C4-2B (cell line): Measurements from ENCODE around the gene C19orf85.

Source experiments
- H3K27ac ChIP-seq: fragments of 450-650 bp; 2 replicates; pipeline ENCODE4 v1.5.1; 2017
- ZFX ChIP-seq: fragments of 450-650 bp; IDR thresholded peaks from 2 replicates; pipeline ENCODE4 v1.6.1; 2017
- TF ChIP-seq, protein P1 (sequence below): fragments of 450-650 bp; conservative IDR thresholded peaks from 2 replicates; pipeline ENCODE4 v1.5.1; 2017; ENCODE audit warnings: mild to moderate bottlenecking

Gene C19orf85

DNA sequence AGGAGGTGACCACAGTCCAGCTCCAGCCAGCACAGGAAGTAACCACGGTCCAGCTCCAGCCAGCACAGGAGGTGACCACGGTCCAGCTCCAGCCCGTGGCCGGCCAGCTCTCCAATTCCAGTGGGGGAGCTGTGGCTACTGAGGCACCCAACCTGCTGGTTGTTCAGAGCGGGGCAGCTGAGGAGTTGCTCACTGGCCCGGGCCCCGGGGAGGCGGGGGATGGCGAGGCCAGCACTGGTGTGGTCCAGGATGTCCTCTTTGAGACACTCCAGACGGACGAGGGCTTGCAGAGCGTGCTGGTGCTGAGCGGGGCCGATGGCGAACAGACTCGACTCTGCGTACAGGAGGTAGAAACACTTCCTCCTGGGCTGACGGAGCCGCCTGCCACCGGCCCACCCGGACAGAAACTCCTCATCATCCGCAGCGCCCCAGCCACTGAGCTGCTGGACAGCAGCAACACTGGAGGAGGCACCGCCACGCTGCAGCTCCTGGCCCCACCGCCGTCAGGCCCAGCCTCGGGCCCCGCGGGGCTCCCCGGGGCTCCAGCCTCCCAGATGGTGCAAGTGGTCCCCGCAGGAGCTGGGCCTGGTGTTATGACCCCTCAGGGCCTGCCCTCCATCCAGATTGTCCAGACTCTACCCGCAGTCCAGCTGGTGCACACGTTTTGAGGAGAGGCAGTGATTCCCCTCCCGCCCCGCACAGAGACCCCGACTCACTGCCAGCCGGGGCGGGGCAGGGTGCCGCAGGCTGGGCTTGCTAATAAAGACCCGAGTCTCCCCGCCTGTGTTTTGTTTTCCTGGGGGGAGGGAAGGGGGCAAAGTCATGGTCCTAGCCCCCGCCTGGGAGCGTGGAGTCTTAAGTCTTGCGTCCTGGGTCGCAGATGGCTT lies 19.4 kb upstream of the C19orf85 start:
- TF ChIP-seq, protein P1, sequence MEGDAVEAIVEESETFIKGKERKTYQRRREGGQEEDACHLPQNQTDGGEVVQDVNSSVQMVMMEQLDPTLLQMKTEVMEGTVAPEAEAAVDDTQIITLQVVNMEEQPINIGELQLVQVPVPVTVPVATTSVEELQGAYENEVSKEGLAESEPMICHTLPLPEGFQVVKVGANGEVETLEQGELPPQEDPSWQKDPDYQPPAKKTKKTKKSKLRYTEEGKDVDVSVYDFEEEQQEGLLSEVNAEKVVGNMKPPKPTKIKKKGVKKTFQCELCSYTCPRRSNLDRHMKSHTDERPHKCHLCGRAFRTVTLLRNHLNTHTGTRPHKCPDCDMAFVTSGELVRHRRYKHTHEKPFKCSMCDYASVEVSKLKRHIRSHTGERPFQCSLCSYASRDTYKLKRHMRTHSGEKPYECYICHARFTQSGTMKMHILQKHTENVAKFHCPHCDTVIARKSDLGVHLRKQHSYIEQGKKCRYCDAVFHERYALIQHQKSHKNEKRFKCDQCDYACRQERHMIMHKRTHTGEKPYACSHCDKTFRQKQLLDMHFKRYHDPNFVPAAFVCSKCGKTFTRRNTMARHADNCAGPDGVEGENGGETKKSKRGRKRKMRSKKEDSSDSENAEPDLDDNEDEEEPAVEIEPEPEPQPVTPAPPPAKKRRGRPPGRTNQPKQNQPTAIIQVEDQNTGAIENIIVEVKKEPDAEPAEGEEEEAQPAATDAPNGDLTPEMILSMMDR, result no peak
- no peak for TF ChIP-seq ZFX
- H3K27ac ChIP-seq, result peak overlapping the region; percentile 82

DNA sequence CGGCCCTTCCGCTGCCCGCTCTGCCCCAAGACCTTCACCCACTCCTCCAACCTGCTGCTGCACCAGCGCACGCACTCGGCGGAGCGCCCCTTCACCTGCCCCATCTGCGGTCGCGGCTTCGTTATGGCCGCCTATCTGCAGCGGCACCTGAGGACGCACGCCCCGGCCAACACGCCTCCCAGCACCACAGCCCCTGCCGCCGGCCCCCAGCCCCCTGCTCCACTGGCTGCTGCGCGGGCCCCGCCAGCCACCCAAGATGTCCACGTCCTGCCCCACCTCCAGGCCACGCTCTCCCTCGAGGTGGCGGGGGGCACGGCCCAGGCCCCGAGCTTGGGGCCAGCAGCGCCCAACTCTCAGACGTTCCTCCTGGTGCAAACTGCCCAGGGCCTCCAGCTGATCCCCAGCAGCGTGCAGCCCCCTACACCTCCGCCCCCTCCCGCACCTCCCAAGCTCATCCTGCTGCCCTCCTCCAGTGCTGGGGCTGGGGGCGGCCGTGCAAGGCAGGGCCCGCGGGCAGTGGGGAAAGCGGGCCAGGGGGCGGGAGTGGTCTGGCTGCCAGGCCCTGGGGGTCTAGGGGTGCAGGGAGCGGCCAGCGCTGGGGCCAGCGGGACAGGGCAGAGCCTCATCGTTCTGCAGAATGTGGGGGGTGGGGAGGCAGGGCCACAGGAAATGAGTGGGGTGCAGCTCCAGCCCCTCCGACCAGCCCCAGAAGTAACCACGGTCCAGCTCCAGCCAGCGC lies 18.6 kb upstream of the C19orf85 start:
- no peak overlapping the region for H3K27ac ChIP-seq

DNA sequence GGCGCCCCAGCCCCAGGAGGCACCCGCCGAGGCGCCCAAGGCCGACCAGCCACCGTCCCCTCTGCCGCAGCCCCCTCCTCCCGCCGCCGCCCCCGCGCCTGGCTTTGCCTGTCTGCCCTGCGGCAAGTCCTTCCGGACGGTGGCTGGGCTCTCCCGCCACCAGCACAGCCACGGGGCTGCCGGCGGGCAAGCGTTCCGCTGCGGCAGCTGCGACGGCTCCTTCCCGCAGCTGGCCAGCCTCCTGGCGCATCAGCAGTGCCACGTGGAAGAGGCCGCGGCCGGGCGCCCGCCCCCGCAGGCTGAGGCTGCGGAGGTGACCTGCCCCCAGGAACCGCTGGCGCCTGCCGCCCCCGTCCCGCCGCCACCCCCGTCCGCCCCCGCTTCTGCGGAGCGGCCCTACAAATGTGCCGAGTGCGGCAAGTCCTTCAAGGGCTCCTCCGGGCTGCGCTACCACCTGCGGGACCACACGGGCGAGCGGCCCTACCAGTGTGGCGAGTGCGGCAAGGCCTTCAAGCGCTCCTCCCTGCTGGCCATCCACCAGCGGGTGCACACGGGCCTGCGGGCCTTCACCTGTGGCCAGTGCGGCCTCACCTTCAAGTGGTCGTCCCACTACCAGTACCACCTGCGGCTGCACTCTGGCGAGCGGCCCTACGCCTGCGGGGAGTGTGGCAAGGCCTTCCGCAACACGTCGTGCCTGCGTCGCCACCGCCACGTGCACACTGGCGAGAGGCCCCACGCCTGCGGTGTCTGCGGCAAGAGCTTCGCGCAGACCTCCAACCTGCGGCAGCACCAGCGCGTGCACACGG lies 17.8 kb upstream of the C19orf85 start:
- H3K27ac ChIP-seq, result no peak overlapping the region
- TF ChIP-seq ZFX, result no peak
- TF ChIP-seq, protein P1, result no peak

More for the DNA sequence above, 18.6 kb upstream of the C19orf85 start:
- TF ChIP-seq ZFX, result no peak
- TF ChIP-seq, protein P1, result no peak

DNA sequence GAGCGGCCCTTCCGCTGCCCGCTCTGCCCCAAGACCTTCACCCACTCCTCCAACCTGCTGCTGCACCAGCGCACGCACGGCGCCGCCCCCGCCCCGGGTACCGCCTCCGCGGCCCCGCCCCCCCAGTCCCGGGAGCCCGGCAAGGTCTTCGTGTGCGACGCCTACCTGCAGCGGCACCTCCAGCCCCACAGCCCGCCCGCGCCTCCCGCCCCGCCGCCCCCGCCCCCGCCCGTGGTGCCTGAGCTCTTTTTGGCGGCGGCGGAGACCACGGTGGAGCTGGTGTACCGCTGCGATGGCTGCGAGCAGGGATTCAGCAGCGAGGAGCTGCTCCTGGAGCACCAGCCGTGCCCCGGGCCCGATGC lies 17.2 kb upstream of the C19orf85 start:
- H3K27ac ChIP-seq, result no peak overlapping the region
- TF ChIP-seq, protein P1, result no peak
- no peak for TF ChIP-seq ZFX

DNA sequence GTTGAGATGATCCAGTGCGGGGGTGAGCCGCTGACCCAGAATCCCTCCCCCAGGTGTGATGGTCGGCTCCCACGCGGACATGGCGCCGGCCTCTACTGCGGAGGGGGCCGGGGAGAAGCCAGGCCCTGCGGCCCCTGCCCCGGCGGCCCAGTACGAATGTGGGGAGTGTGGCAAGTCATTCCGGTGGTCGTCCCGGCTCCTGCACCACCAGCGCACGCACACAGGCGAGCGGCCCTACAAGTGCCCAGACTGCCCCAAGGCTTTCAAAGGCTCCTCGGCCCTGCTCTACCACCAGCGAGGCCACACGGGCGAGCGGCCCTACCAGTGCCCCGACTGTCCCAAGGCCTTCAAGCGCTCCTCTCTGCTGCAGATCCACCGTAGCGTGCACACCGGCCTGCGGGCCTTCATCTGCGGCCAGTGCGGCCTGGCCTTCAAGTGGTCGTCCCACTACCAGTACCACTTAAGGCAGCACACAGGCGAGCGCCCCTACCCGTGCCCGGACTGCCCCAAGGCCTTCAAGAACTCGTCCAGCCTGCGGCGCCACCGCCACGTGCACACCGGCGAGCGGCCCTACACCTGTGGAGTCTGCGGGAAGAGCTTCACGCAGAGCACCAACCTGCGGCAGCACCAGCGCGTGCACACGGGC lies 16.7 kb upstream of the C19orf85 start:
- no peak for TF ChIP-seq ZFX
- TF ChIP-seq, protein P1, result no peak
- H3K27ac ChIP-seq, result no peak overlapping the region

DNA sequence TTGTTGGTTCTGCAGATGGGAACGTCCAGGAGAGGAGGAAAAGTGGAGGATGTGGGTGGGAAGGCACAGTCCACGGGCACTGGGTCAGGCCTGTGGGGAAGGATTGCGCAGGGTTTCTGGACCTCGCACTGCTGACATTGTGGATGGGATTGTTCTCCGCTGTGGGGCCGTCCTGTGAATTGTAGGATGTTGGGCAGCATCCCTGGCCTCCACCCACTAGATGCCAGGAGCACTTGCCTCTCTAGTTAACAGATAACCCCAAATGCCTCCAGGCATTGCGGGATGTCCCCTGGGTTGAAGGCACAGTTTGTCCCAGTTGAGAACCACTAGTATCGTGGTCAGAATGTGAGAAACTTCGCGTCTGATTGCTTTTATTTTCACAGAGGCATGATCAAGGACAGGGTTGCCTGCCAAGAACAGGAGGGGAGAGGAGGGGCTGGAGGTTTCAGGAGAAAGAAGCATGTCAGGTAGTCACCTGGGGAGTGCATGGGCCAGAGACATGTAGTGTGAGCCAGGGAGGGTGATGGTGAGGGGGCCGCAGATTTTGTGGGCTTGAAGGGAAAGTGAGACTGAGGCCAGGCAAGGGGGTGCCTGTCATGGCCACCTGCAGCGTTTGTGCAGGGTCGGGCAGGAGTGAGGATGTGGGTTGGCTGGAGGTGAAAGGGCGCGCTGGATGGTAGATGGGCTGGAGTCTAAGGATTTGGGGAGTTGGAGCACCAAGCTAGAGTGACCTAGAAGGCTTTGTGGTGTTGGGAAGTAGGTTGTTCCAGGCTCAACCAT lies 15.1 kb upstream of the C19orf85 start:
- H3K27ac ChIP-seq, result no peak overlapping the region
- TF ChIP-seq, protein P1, result no peak
- no peak for TF ChIP-seq ZFX
